NCI-H146 treated with DMSO at 0.1 percent for 48 hours (cell line): ENCODE measurements around the gene IFT122.

Experiments
- DNase-seq: peaks from one replicate; lab custom pipeline; 2025; ENCODE audit not compliant: unreplicated experiment; lab: John Stamatoyannopoulos, UW

IFT122 gene

DNA sequence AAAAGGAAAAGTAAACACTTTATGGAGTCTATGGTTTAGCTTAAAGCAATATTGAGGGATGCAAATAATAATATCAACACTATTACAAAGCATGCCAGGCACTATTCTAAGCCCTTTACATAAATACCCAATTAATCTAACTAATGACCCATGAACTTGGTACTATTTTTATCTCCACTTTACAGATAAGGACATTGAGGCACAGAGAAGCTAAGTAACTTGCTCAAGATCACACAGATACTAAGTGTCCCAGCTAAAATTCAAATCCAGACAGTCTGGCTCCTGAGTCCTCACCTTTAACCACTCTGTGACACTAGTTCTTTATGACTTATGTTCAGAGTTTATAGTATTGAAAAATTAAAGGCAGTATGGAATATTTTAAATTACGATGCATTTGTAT is 5.9 kb upstream of the IFT122 start:
- no peak for DNase-seq

DNA sequence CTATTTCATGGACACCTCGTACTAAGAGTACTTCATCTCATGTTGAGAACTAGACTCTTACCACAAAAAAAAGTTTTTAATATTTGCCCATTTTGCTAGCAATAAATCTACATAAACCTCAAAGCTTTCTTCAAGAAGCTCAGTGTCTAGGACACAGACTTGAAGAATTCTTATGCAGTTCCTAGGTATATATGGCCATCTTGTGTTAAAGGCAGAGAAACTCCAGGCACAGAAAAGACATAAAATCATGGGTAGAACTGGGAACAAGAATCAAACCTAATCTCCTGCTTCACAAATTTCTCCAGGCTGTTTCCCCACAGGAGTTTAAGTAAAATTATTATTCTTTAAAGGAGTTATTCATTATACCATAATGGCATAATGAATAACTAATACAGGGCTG is 4.7 kb upstream of the IFT122 start:
- DNase-seq, result no peak

DNA sequence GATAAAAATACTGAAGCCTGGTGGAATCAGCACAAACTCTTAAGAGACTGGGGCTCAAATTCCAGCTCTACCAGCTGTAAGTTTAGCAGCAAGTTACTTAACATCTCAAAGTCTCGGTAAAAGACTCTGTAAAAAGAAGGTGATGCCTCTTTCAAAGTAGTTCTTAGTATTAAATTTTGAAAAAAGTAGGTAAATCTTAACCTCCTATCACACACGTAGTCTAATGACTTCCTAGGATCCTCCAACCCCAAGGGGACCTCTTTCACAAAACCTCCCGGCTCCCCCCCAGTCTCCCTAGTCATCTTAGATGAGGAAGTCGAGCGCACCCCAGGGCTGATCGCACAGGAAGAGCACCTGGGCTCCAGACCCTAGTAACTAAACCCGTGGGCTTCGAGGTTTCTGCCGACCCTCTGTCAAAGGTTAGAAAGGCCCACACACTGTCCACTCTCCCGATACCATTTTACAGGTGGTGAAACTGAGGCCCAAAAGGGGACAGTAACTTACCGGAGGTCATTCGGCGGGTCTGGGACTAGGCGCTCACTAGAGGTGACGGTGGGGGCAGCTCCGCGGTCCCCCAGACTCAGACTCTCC is 703 bp upstream of the IFT122 start:
- peak; percentile 78 for DNase-seq

DNA sequence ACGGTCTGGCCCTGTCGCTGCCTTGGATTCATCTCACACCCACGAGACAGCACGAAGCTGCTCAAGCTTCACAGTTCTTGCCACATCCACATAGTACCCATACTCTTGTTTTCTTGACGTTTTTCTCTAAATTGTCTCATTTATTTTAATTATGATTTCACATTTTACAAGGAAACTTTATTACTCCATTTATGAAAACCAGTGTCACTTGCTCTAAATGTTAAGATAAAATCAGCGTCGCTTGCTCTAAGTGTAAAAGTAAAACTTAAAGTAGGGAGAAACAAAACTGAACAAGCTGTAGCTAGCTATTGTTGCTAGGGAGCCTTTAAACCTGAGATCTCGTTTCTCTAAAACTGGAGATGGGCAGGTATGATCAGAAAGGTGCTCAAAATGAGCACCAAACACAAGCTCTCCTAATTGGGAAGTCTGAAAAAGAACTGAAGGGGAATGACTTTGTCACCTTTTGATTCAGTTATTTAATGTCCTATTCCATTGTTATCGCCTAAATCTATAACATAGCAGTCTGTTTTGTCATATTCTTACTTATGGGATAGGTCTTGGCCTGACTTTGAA is 680 bp downstream of the IFT122 start:
- DNase-seq, result no peak

DNA sequence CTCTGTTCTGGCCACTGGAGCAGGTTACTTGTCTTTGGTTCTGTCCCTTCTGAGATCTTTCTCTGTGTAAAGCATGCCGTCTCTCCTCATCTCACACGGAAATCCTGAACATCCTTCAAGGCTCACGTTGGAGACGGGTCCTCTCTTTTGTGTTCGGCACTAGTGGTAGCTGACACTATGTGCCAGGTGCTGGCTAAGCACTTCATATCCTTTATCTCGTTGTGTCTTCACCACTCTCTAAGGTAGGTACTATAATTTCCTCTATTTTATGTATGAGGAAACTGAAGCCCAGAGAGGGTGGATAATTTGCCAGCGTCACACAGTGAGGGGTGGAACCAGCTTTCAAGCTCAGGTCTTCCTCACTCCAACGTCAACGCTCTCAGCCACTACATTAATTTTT is 1.2 kb downstream of the IFT122 start:
- no peak for DNase-seq

DNA sequence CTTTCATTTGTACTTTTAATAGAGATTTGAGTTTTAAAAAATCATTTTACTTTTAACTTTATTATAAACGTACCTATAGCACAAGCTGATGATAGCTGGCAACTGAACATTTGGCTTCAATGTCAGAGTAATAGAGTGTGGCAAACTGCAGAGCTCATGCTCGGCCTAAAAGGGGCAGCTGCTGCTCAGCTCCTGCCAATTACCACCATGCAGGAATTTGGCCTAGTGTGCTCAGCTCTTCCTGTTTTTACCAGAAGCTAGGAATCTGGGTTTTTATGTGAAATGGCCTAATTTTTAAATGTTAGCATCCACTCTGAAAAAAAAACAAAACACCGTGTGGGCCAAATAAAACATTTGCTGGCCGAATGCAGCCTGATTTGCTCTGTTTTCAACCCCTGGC is 1.8 kb downstream of the IFT122 start:
- no peak for DNase-seq

DNA sequence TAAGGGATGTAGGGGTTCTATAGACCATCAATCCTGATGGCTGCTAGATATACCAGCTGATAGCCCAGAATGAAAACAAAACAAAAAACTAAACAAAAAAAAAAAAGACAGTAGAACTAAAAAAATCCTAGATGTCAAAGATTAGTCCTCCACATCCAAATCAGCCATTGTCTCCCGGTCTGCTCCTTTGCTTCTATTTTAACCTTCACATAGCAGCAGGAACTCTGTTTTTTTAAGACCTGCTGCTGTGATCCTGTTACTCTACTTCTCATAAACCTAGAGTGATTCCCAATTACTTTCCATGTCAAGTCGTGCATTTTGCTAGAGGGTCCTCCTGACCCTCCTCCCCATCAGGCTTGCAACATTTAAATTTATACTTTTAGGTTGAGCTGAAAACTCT is 2.5 kb downstream of the IFT122 start:
- DNase-seq, result no peak

DNA sequence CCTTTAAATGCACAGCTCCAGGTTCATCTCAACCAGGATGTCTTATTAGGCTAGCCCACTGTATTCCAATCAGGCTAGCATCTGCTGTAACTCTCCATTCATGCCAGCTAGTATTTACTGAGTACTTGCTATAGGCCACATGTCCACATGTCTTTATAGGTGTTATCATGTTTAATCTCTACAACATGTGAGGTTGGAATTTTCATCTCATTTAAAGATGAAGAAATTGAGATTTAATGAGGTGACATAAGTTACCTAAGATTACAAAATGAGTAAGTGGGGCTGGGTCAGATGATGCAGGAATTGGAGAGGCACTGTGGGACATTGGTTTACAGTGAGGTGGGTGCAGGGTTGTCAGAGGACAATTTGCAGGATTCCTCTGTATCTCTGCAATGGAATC is 2.9 kb downstream of the IFT122 start:
- no peak for DNase-seq

DNA sequence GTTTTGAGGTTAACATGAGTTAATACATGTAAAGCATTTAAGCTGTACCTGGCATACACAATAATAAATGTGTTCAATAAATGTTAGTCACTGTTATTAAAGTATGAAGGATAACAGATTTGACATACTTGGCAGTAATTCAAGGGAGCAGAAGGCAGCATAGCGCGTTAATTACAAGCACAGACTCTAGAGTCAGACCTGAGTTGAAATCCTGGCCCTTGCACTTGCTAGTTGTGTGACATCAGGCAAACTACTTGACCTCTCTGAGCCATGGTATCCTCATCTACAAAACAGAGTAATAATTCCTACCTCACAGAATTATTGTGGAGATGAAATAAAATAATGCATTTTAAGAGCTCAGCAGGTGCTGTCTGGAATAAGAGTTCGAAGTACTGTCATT is 5.4 kb downstream of the IFT122 start:
- DNase-seq, result no peak

DNA sequence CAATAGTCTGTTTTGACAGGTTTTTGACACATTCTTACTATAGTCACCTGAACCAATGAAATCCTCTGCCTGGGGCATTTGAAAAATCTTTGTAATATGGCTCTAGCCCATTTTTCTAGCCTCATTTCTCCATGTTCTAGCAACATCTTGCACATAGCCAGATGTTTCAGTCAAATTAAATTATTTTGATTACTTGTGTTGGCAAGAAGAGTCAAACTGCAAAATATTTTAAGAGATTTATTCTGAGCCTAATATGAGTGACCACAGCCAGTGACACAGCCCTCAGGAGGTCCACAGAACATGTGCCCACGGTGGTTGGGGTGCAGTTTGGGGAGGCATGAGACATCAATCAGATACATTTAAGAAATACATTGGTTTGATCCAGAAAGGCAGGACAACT is 6.9 kb downstream of the IFT122 start:
- DNase-seq, result no peak

DNA sequence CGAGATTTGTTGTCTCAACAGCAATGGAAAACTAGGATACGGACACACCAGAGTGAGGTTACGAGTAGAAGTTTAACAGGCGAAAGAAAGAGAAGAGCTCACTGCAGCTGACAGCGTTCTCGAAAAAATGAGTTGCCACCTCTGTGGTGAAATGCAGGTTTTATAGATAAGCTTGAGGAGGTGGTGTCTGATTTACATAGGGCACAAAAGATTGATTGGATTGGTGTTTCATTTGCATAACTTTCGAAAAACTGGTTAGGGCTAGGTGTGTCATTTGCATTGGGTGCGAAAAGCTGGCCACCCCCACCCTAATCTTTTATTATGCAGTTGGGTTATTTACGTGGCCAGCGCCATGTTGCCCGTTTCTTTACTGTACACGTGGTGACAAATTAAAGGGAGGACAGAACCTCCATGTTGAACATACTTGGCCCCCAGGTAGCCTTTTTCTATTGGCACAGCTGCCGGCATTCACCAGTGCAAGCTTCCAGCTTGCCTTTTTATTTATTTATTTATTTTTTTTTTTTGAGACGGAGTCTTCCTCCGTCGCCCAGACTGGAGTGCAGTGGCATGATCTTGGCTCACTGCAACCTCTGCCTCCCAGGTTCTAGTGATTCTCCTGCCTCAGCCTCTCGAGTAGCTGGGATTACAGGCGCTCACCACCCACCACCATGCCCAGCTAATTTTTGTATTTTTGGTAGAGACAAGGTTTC is 8.3 kb downstream of the IFT122 start:
- DNase-seq, result no peak

DNA sequence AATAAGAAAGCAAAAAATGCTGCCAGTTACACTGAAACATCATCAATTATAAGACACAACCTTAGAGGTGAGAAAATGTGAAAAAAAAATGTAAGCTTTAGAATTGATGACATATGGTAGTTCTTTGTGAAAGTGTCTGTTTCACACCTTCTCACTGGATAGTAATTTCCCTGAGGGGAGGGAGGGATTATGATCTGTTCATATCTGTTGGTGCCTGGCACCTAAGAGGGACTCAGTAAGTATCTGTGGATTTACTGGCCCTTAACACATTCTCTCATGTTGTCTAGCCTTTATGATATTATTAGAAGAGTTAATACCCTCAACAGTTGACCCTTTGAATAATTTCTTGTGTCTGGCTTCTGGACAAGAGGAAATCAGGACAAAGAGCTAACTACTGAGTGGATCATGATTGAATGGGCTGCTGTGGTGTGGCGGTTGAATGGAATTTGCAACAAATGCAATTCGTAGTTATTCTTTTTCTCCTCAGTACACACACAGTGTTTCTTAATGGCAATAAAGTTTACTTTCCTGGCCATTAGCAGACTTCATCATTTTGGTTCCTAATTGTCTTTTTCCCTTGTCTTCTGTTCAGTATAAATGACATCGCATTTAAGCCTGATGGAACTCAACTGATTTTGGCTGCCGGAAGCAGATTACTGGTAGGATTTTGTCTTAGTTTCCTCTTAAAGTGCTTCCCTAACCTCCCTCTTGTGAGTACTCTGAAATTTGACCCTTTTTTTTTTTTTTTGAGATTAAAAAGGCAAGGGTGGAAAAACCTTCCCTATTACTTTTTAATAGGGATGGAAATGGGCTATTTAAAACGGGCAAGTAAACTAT is 9.5 kb downstream of the IFT122 start:
- no peak for DNase-seq

DNA sequence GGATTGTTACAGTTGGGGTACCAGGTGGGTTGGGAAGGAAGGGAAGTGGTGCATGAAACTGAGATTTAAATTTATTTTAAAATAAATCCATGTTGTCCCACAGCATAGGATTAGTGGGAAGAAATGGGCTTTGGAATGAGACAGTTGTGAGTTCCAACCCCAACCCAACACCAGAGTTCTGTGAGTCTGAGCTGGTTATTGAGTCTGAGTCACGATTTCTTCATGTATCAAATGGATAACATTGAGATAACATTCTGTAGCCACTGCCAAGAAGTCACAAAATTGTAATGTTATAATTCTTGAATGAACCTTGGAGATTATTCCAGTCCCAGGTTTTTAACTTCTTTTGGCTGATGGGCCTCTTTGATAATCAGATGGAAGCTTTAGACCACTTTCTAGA is 13.7 kb downstream of the IFT122 start:
- DNase-seq, result no peak

DNA sequence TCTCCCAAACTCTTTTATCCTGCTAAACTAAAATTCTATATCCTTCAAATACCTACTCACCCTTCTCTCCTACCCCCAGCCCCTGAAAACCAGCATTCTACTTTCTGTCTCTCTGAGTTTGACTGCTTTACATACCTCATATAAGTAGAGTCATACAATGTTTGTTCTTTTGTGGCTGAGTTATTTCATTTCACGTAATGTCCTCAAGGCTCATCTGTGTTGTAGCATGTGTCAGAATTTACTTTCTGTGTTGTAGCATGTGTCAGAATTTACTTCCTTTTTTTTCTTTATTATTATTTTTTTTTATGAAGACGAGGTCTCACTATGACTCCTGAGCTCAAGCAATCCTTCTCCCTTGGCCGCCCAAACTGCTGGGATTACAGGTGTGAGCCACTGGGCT is 20.1 kb downstream of the IFT122 start:
- DNase-seq, result no peak

DNA sequence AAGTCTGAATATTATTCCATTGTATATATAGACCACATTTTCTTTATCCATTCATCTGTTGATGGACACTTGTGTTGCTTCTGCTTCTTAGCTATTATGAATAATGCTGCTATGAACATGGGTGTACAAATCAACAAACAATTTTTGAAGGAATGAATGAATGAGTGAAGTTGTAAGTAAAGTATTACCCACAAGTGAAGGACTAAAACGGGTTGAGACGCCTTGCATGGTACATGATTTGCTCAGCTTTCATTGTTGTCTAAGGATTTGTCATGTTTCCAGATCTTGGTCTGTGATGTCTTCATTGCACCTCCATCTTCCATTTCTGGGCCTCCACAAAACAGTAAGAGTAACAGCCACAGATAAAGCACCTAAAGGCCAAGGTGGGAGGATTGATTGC is 20.5 kb downstream of the IFT122 start:
- no peak for DNase-seq

DNA sequence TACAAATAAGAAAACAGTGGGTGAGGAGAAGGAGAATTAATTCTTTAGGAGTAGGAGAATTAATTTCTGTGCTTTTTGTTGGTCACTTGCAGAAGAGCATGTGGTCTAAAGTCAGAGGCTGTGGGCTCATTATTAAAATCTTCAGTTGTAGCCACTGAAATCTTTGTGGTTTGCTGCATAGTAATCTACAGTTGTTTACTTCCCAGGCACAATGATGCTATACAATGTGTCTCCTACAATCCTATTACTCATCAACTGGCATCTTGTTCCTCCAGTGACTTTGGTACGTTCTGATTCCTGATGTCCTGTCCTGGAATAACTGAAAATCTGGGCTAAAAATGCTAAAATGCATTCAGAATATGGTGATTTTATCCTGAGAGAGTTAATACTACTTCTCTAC is 21.0 kb downstream of the IFT122 start:
- no peak for DNase-seq

DNA sequence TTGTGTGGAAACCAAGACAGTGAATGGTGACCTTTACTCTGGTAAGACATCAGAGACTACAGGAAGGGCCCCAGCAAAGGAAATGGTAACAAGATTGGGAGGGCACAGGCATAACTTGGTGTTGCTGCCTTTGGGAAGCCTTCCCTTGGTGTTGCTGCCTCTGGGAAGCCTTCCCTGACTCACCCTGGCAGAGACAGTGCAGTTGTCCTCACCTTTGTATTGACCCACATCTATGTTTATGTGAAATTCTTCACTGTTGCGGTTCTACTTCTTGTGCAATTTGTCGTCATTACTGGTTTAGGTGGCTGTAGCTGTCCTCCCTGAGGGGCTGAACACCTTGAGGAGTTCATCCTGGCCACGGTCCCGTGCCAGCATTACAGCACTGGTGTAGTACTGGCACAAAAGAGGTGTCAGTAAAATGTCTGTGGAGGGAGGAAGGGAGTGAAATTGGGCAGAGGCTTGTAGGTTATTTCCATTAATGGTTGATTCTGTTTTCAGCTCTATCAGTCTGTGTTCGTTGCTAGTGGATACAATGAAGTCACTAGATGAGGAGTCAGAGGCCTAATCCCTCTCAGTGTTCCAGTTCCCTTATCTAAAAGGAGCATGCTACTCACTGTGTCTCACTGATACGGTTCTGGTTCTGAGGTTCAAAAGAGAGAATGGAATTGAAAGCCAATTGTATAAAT is 21.6 kb downstream of the IFT122 start:
- no peak for DNase-seq

DNA sequence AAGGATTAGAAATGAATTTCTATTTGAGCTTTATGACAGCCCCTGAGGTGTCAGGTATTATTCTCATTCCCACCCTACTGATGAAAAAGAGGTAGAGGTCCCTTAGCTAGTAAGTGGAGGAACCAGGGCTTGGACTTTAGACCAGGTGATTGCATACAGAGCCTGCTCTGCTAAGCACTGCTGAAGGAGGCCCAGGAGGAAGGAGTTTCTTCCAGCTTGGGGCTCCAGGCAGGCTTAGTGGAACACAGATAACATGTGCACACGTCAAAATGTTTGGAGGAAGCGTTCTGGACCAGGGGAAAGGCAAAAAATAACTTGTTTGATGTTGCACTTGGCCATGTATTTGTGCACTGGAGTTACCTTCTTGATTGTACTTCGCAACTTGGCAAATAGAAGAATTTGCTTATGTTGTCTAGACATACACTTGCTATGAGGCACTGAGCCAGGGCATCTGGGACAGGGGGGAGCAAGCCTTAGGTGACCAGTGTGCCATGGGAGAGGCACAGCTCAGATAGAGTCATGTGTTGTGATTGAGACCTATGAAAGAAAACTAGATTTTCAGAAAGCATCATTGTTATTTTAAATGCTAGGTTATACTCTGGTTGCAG is 22.4 kb downstream of the IFT122 start:
- no peak for DNase-seq

DNA sequence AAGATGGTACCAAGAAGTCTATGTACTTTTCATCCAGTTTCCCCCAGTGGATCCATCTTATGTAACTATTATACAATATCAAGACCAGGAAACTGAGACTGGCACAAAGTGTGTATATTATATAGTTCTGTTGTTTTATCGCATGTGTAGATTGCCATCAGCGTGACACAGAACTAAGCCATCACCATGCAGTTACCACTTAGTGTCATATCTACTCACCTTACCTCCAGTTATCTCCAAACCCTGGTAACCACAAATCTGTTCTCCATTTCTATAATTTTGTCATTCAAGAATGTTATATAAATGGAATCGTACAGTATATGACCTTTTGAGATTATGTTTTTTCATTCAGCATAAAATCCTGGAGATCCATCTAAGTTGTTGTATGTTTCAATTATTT is 23.1 kb downstream of the IFT122 start:
- DNase-seq, result no peak

DNA sequence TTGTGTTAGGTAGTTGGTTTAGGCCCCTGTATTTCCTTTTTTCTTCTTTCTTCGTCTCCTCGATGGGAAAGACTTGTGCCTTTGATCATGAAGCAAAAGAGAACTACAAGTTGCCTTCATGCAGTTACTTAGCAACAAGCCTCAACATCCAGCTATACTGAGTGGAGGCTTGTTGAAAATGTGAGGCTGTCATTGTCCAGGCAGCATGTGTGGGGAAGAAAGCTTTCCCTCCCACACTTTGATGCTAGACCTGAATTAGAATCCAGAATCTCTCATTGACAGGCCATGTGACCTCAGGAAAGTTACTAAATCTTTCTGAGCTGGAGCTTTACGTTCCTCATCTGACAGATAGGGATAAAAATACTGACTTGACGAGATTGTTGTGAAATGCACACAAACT is 23.7 kb downstream of the IFT122 start:
- no peak for DNase-seq

DNA sequence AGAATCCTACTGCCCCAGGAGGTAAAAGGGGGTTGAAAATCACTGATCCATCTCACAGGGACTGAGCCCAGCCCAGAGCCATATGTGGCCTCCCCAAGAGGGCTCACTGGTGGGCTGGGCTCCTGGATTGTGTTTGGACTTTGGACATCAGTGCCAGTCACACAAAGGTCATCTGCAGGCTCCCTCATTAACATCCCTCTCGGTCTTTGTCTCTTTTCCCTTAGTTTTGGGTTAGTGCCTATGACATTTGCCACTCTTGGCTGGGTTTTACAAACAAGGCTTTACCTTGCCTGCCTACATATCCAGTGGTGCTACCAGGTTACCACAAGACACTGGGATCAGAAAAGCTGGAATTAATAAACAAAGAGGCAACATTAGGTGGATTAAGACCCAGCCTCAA is 27.9 kb downstream of the IFT122 start:
- DNase-seq, result no peak
